HG03175 (cell line): ENCODE results near the gene SETMAR.
"Not testable (repeated sequence)": the region's sequence is repeated elsewhere in the genome, so short reads cannot be mapped to it uniquely, and the experiment has no call there.

Experiments
- ATAC-seq: cut with Tn5 transposase; IDR thresholded peaks from one replicate; pipeline ENCODE4 v1.9.1; 2021; ENCODE audit warnings: mild to moderate bottlenecking, moderate library complexity; ENCODE audit not compliant: unreplicated experiment

The SETMAR gene

DNA sequence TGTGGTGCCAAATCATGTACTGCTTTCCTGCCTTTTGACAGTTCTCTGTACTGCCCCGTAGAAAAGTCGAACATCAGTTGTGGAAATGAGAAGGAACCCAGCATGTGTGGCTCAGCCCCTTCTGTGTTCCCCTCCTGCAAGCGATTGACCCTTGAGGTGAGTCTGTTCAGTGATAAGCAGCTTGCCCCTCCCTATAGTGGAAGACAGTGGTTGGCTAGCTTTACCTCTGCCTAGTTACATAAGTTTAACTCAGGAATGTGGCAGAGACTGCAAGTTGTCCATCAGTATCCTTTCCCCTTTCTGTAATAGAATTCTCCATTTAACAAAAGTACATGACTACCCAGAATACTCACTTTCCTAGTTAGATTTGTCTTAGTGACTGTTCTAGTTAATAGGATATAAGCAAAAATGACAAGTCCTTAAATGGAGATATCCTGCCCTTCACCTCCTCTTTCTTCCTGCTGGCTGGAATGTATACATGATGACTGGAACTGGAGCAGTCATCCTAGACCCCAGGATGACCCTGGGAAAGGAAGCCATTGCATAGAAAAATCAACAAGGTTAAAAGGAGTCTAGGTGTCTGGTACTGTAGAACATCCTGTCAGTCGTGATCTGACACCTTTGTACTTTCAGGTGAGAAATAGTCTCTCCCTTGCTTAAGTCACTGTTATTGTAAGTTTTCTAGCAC lies 10.6 kb downstream of the SETMAR start:
- no peak for ATAC-seq

DNA sequence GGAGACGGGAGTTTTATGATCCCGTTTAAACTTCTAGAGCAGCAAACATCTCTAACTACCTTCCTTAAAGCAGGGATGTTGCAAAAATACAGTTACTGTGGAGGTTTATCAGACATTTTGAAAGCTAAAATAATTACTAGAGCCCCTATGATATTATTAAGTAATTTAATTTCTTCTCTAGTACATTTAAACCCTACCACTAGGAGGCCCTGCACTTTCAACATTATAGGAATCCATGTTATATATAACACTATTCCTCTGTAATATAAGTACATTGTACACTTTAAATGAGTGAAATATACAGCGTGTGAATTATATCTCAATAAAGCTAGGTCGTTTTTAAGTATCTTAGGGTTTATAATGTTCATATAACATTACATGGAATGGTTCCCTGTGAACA lies 11.5 kb downstream of the SETMAR start:
- no peak for ATAC-seq

- ATAC-seq, result no peak
Observed at GRCh38 chr3:4320096-4320911, 17.1 kb downstream of the SETMAR start.

- no peak for ATAC-seq
Observed at GRCh38 chr3:4321732-4322131, 18.6 kb downstream of the SETMAR start.

- no peak for ATAC-seq
Observed at GRCh38 chr3:4322635-4323034, 19.5 kb downstream of the SETMAR start.

- no peak for ATAC-seq
Observed at GRCh38 chr3:4323246-4324027, 20.3 kb downstream of the SETMAR start.

GRCh38 chr3:4326868-4327267 lies 23.7 kb downstream of the SETMAR start:
- ATAC-seq, result no peak

- not testable (repeated sequence) for ATAC-seq
Observed at GRCh38 chr3:4329806-4330205, 26.6 kb downstream of the SETMAR start.

DNA sequence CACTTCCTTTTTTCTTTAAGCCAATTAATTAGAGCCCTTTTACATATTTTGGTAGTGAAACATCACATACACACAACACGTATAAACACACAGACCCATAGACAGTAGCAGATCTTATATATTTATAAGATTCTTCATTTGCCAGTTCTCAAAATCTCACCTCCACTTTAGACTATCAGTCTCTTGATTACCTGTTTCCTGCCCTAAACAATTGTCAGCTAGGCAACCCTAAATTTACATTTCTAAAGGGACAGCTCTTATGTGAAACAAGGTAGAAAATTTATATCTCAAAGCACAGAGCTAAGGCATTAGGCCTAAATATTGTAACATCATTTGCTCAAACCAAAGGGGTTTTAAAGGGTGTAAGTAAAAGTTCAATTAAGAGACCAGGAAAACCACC lies 28.9 kb downstream of the SETMAR start:
- ATAC-seq, result no peak

- no peak for ATAC-seq
Observed at GRCh38 chr3:4332574-4332973, 29.4 kb downstream of the SETMAR start.

GRCh38 chr3:4332991-4333390 lies 29.8 kb downstream of the SETMAR start:
- ATAC-seq, result no peak

DNA sequence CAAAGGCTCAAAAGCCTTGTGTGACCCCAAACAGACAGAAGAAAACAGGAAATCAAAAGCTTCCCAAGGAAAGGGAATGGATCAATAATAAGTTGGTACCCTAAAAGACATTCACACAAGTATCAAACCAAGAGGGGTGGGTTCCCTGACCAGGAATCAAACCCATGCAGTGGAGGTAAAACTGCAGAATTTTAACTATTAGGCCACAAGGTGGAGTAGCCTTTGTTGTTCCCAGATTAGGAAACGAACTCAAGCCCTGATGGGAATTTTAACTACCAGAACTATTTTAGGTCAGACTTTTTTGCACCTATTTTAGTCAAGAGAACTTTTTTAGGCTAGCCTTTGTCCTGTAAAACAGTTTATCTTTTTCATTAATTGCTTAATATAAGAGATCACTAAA lies 31.4 kb downstream of the SETMAR start:
- ATAC-seq, result no peak

- no peak for ATAC-seq
Observed at GRCh38 chr3:4335840-4336562, 32.8 kb downstream of the SETMAR start.

- no peak for ATAC-seq
Observed at GRCh38 chr3:4336850-4337546, 33.8 kb downstream of the SETMAR start.

GRCh38 chr3:4338751-4339150 lies 35.6 kb downstream of the SETMAR start:
- no peak for ATAC-seq

DNA sequence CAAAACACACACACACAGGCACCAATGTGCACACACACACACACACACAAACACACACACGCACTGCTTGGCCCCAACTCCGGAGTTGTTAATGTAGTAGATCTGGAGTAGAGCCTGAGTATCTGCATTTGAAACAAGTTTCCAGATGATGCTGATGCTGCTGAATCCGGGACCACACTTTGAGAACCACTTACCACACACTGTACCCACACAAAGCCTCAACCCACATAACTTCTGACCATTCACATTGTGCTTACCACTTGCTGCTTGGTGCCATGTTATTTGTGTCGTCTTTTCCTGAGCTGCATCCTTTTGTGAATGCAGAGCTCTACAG lies 36.9 kb downstream of the SETMAR start:
- no peak for ATAC-seq

DNA sequence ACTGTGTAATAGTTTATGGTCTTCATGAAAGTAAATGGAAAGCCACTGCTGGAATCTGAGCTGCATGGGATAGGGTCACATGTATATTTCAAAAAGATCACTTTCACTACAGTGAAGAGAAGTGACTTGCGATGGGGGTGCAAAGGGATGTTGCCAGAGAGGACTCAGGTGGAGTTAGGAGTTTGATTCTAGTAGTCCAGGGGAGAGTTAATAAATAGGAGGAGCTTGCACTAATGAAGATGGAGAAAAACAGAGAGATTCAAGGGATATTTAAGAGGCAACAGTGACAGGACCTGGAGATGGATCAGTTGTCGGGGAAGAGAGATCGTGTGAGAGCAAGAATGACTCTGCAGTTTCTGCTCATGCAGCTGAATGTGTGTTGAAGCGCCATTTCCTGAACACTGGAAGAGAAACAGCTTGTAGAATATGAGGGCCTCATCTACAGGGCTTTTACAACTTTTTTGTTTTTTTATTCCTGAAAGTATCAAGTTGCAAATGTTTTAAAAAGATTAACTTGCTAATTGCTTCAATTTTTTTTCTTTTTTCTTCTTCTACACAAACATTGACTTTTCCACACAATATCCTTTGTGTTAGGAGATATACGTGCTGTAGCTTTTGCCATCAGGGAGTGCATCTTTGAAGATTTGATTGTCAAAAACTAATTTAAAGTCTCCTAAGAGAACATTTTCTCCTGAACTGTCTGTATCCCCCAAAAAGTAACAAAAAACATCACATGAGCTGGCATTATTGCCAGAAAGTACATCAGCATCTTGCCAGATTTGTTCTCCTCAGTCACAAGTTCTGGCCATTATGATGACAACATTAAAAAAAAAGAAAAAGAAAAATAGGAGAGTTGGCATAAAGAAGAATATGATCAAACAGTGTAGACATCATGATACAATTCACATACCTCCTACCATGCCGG lies 37.5 kb downstream of the SETMAR start:
- no peak for ATAC-seq

DNA sequence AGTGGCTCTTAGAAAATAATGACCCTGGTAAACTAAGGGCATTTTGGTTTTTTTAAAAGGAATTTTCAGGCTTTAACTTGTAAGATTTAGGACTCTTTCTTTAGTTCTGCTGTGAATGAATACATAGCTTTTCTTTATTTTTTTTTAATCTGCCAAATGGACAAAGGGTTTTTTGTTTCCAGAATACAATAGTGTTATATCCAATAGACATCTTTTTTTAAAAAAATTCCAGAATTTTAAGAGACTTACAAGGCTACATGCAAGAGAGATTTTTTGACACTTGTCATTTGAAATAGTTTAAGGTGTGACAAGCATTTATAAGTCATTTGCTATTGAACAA lies 38.1 kb downstream of the SETMAR start:
- no peak for ATAC-seq

GRCh38 chr3:4343258-4343657 lies 40.1 kb downstream of the SETMAR start:
- no peak for ATAC-seq

DNA sequence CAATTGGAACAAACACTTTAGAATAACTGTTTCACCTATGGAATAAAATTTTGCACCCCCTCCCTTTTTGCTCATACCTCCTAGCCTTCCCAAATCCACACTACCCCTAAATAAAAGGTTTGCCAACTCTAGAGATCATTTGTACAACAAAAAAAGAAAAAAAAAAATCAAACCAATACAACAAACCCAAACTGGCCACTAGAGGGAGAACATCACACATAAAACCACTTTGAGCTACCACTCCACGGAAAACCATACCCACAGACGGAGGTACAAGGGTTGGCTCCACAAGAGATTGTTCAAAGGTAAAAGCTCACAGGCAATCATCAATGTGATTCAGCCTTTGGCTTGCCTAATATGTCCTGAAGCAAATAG lies 47.6 kb downstream of the SETMAR start:
- ATAC-seq, result peak; percentile 94
